GM13977 (cell line): ENCODE data around the gene IFNA21.
A peak's percentile ranks its signal among the peaks of the same experiment; 100 is the strongest.
"Not testable (repeated sequence)": the region's sequence is repeated elsewhere in the genome, so short reads cannot be mapped to it uniquely, and the experiment has no call there.

Experiments used
- DNase-seq: peaks from one replicate; pipeline ENCODE4 v3.0.0; 2012; ENCODE audit warnings: low spot score
- in situ Hi-C: fragments of 300-500 bp; cut with MboI; formaldehyde crosslinking; loops from one replicate; pipeline ENCODE4 v1.12.0; 2022; ENCODE audit warnings: low sequenced_read_pairs, low pct_unique_long_range_greater_than_20kb, mixed read lengths, inconsistent platforms; ENCODE audit not compliant: unreplicated experiment
- TF ChIP-seq, protein P1 (sequence below): IDR thresholded peaks from 2 replicates; pipeline ENCODE4 v1.5.1; 2012; ENCODE audit warnings: mild to moderate bottlenecking, control low read depth; ENCODE audit not compliant: insufficient read depth; ENCODE audit errors: extremely low read depth, missing control alignments

IFNA21 gene

DNA sequence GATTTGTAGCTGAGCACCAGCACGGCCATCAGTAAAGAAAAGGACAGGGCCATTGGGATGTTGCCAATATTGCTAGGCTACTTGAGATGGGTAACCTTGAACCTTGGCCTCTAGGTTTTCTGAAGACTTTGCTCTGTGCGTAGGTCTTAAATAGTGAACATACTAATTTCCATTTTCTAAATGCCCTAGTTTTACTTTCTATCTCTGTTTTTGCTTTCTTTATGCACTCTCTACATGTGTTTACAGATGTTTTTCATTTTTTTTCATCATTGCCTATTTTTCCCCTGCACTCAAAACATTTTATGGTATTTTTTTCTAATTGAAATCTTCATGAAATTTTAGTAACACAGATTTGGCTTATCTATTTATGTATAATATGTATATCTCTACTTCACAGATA lies at the start of gene IFNA21:
TSS of gene IFNA21 (minus strand) at position 101 of the 400 bp plus-strand sequence. CDS start at position 53, 48 bp downstream.
- DNase-seq, in situ Hi-C loops: not testable (repeated sequence)

DNA sequence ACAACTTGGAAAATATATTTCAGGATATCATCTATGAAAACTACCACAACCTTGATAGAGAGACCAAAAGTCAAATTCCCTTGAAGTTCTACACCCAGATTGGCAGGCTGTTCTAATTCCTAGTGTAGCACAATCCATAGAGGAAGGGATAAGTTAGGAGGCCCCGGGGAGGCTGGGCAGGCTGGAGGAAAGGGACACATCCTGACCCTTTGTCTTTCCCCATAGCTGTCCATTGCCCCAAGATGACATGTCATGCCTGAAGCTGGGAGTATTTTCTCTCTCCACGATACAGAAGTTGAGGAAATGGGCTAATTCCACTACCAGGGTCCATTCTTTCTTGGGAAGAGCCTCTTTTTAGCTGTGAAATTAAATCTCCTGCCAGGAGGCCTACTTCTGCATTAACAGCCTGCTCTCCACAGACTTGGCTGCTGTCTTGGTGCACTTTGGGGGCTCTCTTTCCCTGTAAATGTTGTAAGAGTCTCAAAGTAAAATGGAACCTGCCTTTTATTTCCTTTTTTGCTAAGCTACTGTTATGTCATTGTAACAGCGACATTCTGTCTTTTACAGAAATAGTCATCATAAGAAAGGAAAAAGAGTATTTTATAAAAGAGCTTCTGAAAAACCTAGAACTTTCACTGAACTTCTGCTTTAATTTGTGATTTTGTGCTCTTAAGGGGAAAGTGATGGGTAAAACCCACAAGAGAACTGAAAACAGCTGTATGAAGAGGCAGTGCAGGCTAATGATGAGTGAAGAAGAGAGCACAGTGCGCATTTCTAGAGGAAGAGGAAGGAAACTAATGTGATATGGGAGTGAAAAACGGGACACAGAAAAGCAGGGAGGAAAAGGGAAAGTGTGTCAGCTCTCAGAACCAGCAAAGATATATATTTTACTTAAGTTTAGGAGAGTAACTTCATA lies 47.2 kb upstream of the IFNA21 start:
- in situ Hi-C loops = loop anchor here (25.0 kb wide), 1 partner anchor 99 kb away; the partner anchor contains the start of gene IFNA5
- DNase-seq = peak; percentile 14
- TF ChIP-seq, protein P1, sequence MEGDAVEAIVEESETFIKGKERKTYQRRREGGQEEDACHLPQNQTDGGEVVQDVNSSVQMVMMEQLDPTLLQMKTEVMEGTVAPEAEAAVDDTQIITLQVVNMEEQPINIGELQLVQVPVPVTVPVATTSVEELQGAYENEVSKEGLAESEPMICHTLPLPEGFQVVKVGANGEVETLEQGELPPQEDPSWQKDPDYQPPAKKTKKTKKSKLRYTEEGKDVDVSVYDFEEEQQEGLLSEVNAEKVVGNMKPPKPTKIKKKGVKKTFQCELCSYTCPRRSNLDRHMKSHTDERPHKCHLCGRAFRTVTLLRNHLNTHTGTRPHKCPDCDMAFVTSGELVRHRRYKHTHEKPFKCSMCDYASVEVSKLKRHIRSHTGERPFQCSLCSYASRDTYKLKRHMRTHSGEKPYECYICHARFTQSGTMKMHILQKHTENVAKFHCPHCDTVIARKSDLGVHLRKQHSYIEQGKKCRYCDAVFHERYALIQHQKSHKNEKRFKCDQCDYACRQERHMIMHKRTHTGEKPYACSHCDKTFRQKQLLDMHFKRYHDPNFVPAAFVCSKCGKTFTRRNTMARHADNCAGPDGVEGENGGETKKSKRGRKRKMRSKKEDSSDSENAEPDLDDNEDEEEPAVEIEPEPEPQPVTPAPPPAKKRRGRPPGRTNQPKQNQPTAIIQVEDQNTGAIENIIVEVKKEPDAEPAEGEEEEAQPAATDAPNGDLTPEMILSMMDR = peak; percentile 64

DNA sequence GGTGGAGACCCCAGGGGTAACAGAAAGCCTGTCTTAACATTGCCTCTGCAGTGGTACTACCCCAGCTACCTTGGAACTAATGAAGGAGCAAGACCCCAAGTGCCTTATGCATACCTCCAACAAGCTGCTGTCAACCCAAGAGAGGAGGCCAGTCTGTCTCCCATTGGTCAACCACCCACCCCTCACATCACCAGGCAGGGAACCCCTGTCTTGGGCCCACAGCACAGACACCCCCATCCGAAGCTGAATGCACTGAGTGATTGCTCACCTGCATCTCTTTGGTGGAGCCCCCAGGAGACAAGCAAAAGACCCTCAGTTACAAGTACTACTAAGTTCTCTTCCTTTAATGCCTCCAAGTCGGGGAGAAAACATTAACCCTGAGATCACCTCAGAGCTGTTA lies 45.7 kb upstream of the IFNA21 start:
- in situ Hi-C loops = loop anchor here (25.0 kb wide), 1 partner anchor 100 kb away; the partner anchor contains the start of gene IFNA5
- not testable (repeated sequence) for DNase-seq

DNA sequence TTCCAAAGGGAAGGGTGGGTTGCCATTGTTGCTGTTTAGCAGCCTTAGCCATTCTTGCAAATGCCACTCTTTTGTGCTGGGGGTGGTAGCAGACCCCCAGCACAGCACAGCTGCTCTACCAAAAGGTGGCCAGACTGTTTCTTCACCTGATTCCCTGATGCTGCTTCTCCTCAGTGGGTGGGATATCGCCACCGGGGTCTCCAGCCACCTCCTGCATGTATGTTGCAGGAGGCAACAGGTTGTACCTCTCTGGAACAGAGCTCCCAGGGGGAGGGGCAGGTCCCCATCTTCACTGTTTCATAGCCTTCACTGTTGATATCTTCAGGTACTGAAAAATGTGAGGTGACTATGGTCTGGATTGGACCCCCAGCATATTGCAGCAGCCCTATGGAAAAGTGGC lies 44.3 kb upstream of the IFNA21 start:
- in situ Hi-C loops = loop anchor here (25.0 kb wide), 1 partner anchor 102 kb away; the partner anchor contains the start of gene IFNA5
- not testable (repeated sequence) for DNase-seq

DNA sequence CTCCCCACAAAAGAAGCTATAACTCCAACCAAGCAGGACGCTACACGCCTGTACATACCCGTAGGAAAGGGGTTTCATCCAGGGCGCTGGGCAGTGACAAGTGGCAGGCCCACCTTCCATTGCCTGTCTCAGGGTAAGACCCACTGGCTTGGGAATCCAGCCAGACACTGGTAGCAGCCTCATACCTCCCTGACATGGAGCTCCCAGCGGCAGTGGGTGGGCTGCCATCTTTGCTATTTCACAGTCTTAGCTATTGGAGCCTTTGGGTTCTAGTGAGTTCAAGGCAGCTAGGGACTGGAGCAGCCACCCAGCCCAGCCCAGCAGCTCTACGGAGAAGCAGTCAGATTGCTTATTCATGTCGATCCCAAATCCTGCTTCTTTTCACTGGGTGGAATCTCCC lies 43.9 kb upstream of the IFNA21 start:
- in situ Hi-C loops = loop anchor here (25.0 kb wide), 1 partner anchor 102 kb away; the partner anchor contains the start of gene IFNA5
- TF ChIP-seq, protein P1 = no peak
- DNase-seq = no peak

DNA sequence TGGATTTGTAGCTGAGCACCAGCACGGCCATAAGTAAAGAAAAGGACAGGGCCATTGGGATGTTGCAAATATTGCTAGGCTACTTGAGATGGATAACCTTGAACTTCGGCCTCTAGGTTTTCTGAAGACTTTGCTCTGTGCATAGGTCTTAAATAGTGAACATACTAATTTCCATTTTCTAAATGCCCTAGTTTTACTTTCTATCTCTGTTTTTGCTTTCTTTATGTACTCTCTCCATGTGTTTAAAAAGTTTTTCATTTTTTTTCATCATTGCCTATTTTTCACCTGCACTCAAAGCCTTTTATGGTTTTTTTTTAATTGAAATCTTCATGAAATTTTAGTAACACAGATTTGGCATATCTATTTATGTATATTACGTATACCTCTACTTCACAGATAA lies 40.6 kb upstream of the IFNA21 start, which contains the start of gene IFNA10:
TSS of gene IFNA10 (minus strand) at position 101 of the 400 bp plus-strand sequence. CDS start at position 55, 46 bp downstream.
- not testable (repeated sequence) for DNase-seq
- in situ Hi-C loops = loop anchor here (25.0 kb wide), 1 partner anchor 105 kb away; the partner anchor contains the start of gene IFNA5

DNA sequence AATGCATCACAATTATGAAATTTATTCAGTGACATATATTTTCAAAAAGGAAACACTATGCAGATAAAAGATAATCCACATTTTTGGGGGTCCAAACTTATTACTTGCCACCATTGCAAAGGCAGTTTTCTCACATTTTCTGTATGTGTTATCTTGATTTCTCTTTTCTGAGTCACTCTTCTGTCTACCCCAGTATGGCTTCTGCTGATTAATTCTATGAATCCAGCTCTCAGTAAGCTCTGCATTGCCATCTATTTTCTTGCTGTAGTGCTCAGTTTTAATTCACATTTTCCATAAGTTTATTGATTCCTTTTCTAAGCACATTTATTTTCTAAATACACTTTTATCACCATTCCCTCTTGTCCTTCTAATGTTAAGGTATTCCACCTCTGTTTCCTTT lies 38.7 kb upstream of the IFNA21 start:
- DNase-seq = no peak
- in situ Hi-C loops = loop anchor here (25.0 kb wide), 1 partner anchor 107 kb away; the partner anchor contains the start of gene IFNA5
- TF ChIP-seq, protein P1 = no peak

DNA sequence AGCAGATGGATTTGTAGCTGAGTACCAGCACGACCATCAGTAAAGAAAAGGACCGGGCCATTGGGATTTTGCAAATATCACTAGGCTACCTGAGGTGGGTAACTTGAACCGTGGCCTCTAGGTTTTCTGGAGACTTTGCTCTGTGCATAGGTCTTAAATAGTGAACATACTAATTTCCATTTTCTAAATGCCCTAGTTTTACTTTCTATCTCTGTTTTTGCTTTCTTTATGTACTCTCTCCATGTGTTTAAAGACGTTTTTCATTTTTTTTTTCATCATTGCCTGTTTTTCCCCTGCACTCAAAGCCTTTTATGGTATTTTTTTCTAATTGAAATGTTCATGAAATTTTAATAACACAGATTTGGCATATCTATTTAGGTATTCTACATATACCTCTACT lies 35.6 kb upstream of the IFNA21 start, which contains the start of gene IFNA7:
TSS of gene IFNA7 (minus strand) at position 101 of the 400 bp plus-strand sequence. CDS start at position 61, 40 bp downstream.
- DNase-seq = not testable (repeated sequence)
- in situ Hi-C loops = loop anchor here (25.0 kb wide), 1 partner anchor 110 kb away; the partner anchor contains the start of gene IFNA5

DNA sequence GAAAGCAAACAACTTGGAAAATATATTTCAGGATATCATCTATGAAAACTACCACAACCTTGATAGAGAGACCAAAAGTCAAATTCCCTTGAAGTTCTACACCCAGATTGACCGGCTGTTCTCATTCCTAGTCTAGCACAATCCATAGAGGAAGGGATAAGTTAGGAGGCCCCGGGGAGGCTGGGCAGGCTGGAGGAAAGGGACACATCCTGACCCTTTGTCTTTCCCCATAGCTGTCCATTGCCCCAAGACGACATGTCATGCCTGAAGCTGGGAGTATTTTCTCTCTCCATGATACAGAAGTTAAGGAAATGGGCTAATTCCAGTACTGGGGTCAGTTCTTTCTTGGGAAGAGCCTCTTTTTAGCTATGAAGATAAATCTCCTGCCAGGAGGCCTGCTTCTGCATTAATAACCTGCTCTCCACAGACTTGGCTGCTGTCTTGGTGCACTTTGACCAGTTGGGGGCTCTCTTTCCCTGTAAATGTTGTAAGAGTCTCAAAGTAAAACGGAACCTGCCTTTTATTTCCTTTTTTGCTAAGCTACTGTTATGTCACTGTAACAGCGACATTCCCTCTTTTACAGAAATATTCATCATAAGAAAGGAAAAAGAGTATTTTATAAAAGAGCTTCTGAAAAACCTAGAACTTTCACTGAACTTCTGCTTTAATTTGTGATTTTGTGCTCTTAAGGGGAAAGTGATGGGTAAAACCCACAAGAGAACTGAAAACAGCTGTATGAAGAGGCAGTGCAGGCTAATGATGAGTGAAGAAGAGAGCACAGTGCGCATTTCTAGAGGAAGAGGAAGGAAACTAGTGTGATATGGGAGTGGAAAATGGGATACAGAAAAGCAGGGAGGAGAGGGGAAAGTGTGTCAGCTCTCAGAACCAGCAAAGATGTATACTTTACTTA lies 28.7 kb upstream of the IFNA21 start:
- TF ChIP-seq, protein P1 = peak; percentile 77
- DNase-seq, in situ Hi-C loops: not testable (repeated sequence)

DNA sequence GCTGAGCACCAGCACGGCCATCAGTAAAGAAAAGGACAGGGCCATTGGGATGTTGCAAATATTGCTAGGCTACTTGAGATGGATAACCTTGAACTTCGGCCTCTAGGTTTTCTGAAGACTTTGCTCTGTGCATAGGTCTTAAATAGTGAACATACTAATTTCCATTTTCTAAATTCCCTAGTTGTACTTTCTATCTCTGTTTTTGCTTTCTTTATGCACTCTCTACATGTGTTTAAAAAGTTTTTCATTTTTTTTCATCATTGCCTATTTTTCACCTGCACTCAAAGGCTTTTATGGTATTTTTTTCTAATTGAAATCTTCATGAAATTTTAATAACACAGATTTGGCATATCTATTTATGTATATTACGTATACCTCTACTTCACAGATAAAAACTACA lies 21.0 kb upstream of the IFNA21 start, which contains the start of gene IFNA4:
TSS of gene IFNA4 (minus strand) at position 101 of the 400 bp plus-strand sequence. CDS start at position 45, 56 bp downstream.
- in situ Hi-C loops, DNase-seq: not testable (repeated sequence)
